Astrocyte of the cerebellum (primary cell): ENCODE results near the gene LSM12.

Source experiments
- DNase-seq: peaks from one replicate; pipeline ENCODE4 v3.0.0-alpha.2; 2011; ENCODE audit warnings: low read depth
- H3K4me3 ChIP-seq: 2 replicates; pipeline ENCODE4 v1.5.1; 2011; ENCODE audit warnings: mild to moderate bottlenecking, low read depth, low read length, moderate library complexity
- CTCF ChIP-seq: IDR thresholded peaks from 2 replicates; pipeline ENCODE4 v1.5.1; 2012; ENCODE audit warnings: low read length, low read depth, moderate library complexity, mild to moderate bottlenecking; ENCODE audit errors: missing control alignments
- in situ Hi-C: cut with HindIII; loops from 2 replicates; pipeline ENCODE4 v1.10.0; 2017; ENCODE audit warnings: low sequenced_read_pairs

LSM12 gene

GRCh38 chr17:44007346-44008204 is 58.9 kb downstream of the LSM12 start:
- no peak for DNase-seq
- in situ Hi-C loops, result no loop called here

GRCh38 chr17:44006598-44007345 is 59.7 kb downstream of the LSM12 start:
- H3K4me3 ChIP-seq, result peak overlapping the region; percentile 68
- peak; percentile 92 for DNase-seq
- in situ Hi-C loops, result no loop called here
- TF ChIP-seq CTCF, result peak; percentile 80

More at GRCh38 chr17:44007346-44008204, 58.9 kb downstream of the LSM12 start:
- peak overlapping the region; percentile 68 for H3K4me3 ChIP-seq
- no peak for TF ChIP-seq CTCF

- in situ Hi-C loops, result no loop called here
- peak overlapping the region; percentile 68 for H3K4me3 ChIP-seq
- DNase-seq, result no peak
- no peak for TF ChIP-seq CTCF
These were observed 60.2 kb downstream of the LSM12 start for GRCh38 chr17:44006272-44006597.

GRCh38 chr17:44005527-44006271 is 60.8 kb downstream of the LSM12 start:
- in situ Hi-C loops, result no loop called here
- no peak for DNase-seq
- TF ChIP-seq CTCF, result no peak
- H3K4me3 ChIP-seq, result peak overlapping the region; percentile 68

- H3K4me3 ChIP-seq, result peak overlapping the region; percentile 68
- in situ Hi-C loops, result no loop called here
- no peak for TF ChIP-seq CTCF
- DNase-seq, result no peak
These were observed 61.5 kb downstream of the LSM12 start for GRCh38 chr17:44004761-44005526.

- H3K4me3 ChIP-seq, result peak within 1 kb of the TSS; percentile 68
- no peak for TF ChIP-seq CTCF
- in situ Hi-C loops, result no loop called here
- no peak for DNase-seq
These were observed 62.3 kb downstream of the LSM12 start, which contains the start of gene NAGS for GRCh38 chr17:44004077-44004760. Gene NAGS (plus strand): TSS chr17:44004622. CDS start chr17:44004664, 42 bp downstream.
